ENCODE measurements around the gene ZNF268.

DNA sequence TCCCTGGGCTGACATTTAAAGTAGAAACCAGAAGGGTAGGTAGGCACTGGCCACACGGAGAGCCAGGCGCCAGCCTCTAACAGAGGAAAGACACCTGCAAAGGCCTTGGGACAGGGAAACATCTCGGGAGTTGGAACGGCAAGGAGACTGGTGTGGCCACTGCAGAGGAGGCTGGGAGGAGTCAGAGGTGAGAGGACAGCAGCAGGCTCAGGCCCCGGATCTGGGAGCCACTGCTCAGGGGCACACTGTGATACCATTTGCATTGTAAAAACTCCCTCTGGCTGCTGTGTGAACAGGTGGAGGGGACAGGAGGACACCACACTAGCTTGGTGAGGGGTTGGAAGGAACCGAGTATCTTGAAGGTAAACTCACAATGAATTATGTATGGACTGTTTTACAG lies 51.7 kb downstream of the ZNF268 start:
- no peak for TF ChIP-seq CCAR2 (optimal IDR thresholded peaks at IDR 0.05; ENCODE audit: low read depth, low read length)
- TF ChIP-seq ZNF841 (CRISPR knock-in tag; IDR thresholded peaks at IDR 0.05; ENCODE audit: borderline replicate concordance): no peak
- TF ChIP-seq CEBPG (CRISPR knock-in tag; IDR thresholded peaks at IDR 0.05): no peak

Data from HepG2 (cell line).